HepG2 (cell line): ENCODE measurements around the gene PREP. TPM values are rescaled to one million over a fixed set of nuclear protein-coding genes. Genes with fewer than 3 reads are reported as not detected.
A peak's percentile ranks its signal among the peaks of the same experiment; 100 is the strongest.

Experiments
- BRCA1 ChIP-seq: sonication (generic); formaldehyde crosslinking; IDR thresholded peaks from 2 replicates; pipeline ENCODE4 v1.4.0; 2020; ENCODE audit warnings: missing genetic modification reagents
- ELF4 ChIP-seq: sonication (generic); formaldehyde crosslinking; IDR thresholded peaks from 2 replicates; pipeline ENCODE4 v1.5.0; 2020; ENCODE audit warnings: missing genetic modification reagents, mild to moderate bottlenecking, moderate library complexity, borderline replicate concordance
- FOXA3 ChIP-seq: IDR thresholded peaks from 2 replicates; pipeline ENCODE4 v1.6.1; 2016; ENCODE audit warnings: missing genetic modification reagents, missing compliant biosample characterization
- FOXM1 ChIP-seq: sonication (generic); formaldehyde crosslinking; IDR thresholded peaks from 2 replicates; pipeline ENCODE4 v1.5.0; 2020; ENCODE audit warnings: missing genetic modification reagents
- GFI1 ChIP-seq: sonication (generic); formaldehyde crosslinking; IDR thresholded peaks from 2 replicates; pipeline ENCODE4 v1.5.0; 2020; ENCODE audit warnings: missing genetic modification reagents, mild to moderate bottlenecking, borderline replicate concordance
- HDAC6 ChIP-seq: fragments of 200-600 bp; sonication (generic); IDR thresholded peaks from 2 replicates; pipeline ENCODE4 v1.7.0; 2017; ENCODE audit warnings: mild to moderate bottlenecking, antibody characterized with exemption, low read length, low read depth
- HOXA7 ChIP-seq: sonication (generic); formaldehyde crosslinking; IDR thresholded peaks from 2 replicates; pipeline ENCODE4 v1.8.1; 2022; ENCODE audit warnings: mild to moderate bottlenecking, missing genetic modification reagents, moderate library complexity
- NFKBIZ ChIP-seq: IDR thresholded peaks from 2 replicates; pipeline ENCODE4 v1.6.1; 2018; ENCODE audit warnings: missing genetic modification reagents, missing compliant biosample characterization
- PHB2 ChIP-seq: fragments of 450-650 bp; IDR thresholded peaks from 2 replicates; pipeline ENCODE4 v1.6.1; 2018; ENCODE audit not compliant: partially characterized antibody
- REL ChIP-seq: sonication (generic); formaldehyde crosslinking; conservative IDR thresholded peaks from 2 replicates; pipeline ENCODE4 v1.8.0; 2022; ENCODE audit warnings: mild to moderate bottlenecking, missing genetic modification reagents, moderate library complexity
- SOX13 ChIP-seq, 3 experiments: fragments of 450-650 bp in 1 of 3; sonication (generic) in 1 of 3; formaldehyde crosslinking in 1 of 3; IDR thresholded peaks in 2 of 3; conservative IDR thresholded peaks in 1 of 3; 2 replicates each; pipeline versions ENCODE4 v1.5.0 to v1.6.1; 2016 to 2020; ENCODE audit warnings: antibody characterized with exemption in 1 of 3, mild to moderate bottlenecking in 1 of 3, missing compliant biosample characterization in 1 of 3, missing genetic modification reagents in 1 of 3, moderate library complexity in 1 of 3
- TAF15 ChIP-seq: fragments of 200-400 bp; formaldehyde crosslinking; IDR thresholded peaks from one replicate; pipeline ENCODE4 v1.6.1; 2018; ENCODE audit warnings: mild to moderate bottlenecking, low read depth, low read length; ENCODE audit not compliant: poor library complexity, severe bottlenecking
- TP53 ChIP-seq: sonication (generic); formaldehyde crosslinking; conservative IDR thresholded peaks from 2 replicates; pipeline ENCODE4 v1.4.0; 2020; ENCODE audit warnings: missing genetic modification reagents
- ZBTB43 ChIP-seq: sonication (generic); formaldehyde crosslinking; conservative IDR thresholded peaks from 2 replicates; pipeline ENCODE4 v1.4.0; 2020; ENCODE audit warnings: missing genetic modification reagents
- ZNF138 ChIP-seq: sonication (generic); formaldehyde crosslinking; IDR thresholded peaks from 2 replicates; pipeline ENCODE4 v1.5.0; 2020; ENCODE audit warnings: mild to moderate bottlenecking, low read depth, missing genetic modification reagents
- ZNF292 ChIP-seq: sonication (generic); formaldehyde crosslinking; IDR thresholded peaks from 2 replicates; pipeline ENCODE4 v1.8.1; 2022; ENCODE audit warnings: mild to moderate bottlenecking, low read depth, missing genetic modification reagents, borderline replicate concordance
- ZNF331 ChIP-seq: sonication (generic); formaldehyde crosslinking; IDR thresholded peaks from 2 replicates; pipeline ENCODE4 v1.4.0; 2020; ENCODE audit warnings: missing genetic modification reagents
- ZNF468 ChIP-seq: sonication (generic); formaldehyde crosslinking; IDR thresholded peaks from 2 replicates; pipeline ENCODE4 v1.8.0; 2022; ENCODE audit warnings: mild to moderate bottlenecking, moderate library complexity, missing genetic modification reagents
- ZSCAN9 ChIP-seq: IDR thresholded peaks from 2 replicates; pipeline ENCODE4 v1.6.1; 2016; ENCODE audit warnings: borderline replicate concordance
- polyA plus RNA-seq, 8 experiments: library from polyadenylated mRNA; depleted of rRNA in 3 of 8; stranded (reverse) in 7 of 8; unstranded in 1 of 8; fragments of >200 nt; fragmentation: Illumina TruSeq in 4 of 8; extraction: Trizol in 4 of 8; gene quantifications; 2 replicates each; pipeline versions ENCODE4 v1.2.1 to v1.2.3, GENCODE V29; 2011 to 2016; ENCODE audit warnings: low read depth in 4 of 8, missing spikeins in 1 of 8, mixed read lengths in 1 of 8; ENCODE audit not compliant: insufficient read depth in 1 of 8
- total RNA-seq, 5 experiments: library from RNA; depleted of rRNA; stranded (reverse); fragments of >200 nt; fragmentation: Illumina TruSeq; extraction: Trizol; gene quantifications; 2 replicates each; pipeline ENCODE4 v1.2.3, GENCODE V29; 2016; ENCODE audit warnings: low read depth in 1 of 5
- TF ChIP-seq, protein P1 (sequence below): IDR thresholded peaks from 2 replicates; pipeline ENCODE4 v1.6.1; 2016; ENCODE audit warnings: low read depth
- TF ChIP-seq, protein P2 (sequence below): sonication (generic); formaldehyde crosslinking; IDR thresholded peaks from 2 replicates; pipeline ENCODE4 v1.9.0; 2021; ENCODE audit warnings: missing genetic modification reagents, mild to moderate bottlenecking, borderline replicate concordance
- TF ChIP-seq, protein P3 (sequence below): sonication (generic); formaldehyde crosslinking; IDR thresholded peaks from 2 replicates; pipeline ENCODE4; 2020; ENCODE audit warnings: missing genetic modification reagents, mild to moderate bottlenecking, borderline replicate concordance

PREP gene
- total and polyA plus RNA-seq, 2 of the 13 experiments (the other 11 are each of a cell fraction or from before 2014, with no cell fraction given): 12.6 to 15.9 TPM

- TF ChIP-seq, protein P1, sequence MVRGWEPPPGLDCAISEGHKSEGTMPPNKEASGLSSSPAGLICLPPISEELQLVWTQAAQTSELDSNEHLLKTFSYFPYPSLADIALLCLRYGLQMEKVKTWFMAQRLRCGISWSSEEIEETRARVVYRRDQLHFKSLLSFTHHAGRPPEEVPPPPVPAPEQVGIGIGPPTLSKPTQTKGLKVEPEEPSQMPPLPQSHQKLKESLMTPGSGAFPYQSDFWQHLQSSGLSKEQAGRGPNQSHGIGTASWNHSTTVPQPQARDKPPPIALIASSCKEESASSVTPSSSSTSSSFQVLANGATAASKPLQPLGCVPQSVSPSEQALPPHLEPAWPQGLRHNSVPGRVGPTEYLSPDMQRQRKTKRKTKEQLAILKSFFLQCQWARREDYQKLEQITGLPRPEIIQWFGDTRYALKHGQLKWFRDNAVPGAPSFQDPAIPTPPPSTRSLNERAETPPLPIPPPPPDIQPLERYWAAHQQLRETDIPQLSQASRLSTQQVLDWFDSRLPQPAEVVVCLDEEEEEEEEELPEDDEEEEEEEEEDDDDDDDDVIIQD (CRISPR knock-in tag): 0 out of 2 replicates have a peak, but pooled peaks have one; percentile 11
- no peak for TF ChIP-seq HOXA7
- TF ChIP-seq FOXM1 (CRISPR knock-in tag): no peak
- no peak for TF ChIP-seq TAF15
- peak; percentile 51 for TF ChIP-seq FOXA3 (CRISPR knock-in tag)
- TF ChIP-seq HDAC6: no peak
- TF ChIP-seq GFI1: 0 out of 2 replicates have a peak, but pooled peaks have one; percentile 25
- TF ChIP-seq ZNF468 (CRISPR knock-in tag): no peak
- TF ChIP-seq PHB2: no peak
- TF ChIP-seq BRCA1 (CRISPR knock-in tag): no peak
- TF ChIP-seq ELF4 (CRISPR knock-in tag): no peak
- TF ChIP-seq REL: no peak
- TF ChIP-seq TP53 (CRISPR knock-in tag): no peak
- TF ChIP-seq ZBTB43 (CRISPR knock-in tag): no peak
- TF ChIP-seq NFKBIZ: 0 out of 2 replicates have a peak, but pooled peaks have one; percentile 73
- TF ChIP-seq ZNF292 (CRISPR knock-in tag): no peak
- TF ChIP-seq, protein P2, sequence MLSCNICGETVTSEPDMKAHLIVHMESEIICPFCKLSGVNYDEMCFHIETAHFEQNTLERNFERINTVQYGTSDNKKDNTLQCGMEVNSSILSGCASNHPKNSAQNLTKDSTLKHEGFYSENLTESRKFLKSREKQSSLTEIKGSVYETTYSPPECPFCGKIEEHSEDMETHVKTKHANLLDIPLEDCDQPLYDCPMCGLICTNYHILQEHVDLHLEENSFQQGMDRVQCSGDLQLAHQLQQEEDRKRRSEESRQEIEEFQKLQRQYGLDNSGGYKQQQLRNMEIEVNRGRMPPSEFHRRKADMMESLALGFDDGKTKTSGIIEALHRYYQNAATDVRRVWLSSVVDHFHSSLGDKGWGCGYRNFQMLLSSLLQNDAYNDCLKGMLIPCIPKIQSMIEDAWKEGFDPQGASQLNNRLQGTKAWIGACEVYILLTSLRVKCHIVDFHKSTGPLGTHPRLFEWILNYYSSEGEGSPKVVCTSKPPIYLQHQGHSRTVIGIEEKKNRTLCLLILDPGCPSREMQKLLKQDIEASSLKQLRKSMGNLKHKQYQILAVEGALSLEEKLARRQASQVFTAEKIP (CRISPR knock-in tag): no peak
- TF ChIP-seq, protein P3, sequence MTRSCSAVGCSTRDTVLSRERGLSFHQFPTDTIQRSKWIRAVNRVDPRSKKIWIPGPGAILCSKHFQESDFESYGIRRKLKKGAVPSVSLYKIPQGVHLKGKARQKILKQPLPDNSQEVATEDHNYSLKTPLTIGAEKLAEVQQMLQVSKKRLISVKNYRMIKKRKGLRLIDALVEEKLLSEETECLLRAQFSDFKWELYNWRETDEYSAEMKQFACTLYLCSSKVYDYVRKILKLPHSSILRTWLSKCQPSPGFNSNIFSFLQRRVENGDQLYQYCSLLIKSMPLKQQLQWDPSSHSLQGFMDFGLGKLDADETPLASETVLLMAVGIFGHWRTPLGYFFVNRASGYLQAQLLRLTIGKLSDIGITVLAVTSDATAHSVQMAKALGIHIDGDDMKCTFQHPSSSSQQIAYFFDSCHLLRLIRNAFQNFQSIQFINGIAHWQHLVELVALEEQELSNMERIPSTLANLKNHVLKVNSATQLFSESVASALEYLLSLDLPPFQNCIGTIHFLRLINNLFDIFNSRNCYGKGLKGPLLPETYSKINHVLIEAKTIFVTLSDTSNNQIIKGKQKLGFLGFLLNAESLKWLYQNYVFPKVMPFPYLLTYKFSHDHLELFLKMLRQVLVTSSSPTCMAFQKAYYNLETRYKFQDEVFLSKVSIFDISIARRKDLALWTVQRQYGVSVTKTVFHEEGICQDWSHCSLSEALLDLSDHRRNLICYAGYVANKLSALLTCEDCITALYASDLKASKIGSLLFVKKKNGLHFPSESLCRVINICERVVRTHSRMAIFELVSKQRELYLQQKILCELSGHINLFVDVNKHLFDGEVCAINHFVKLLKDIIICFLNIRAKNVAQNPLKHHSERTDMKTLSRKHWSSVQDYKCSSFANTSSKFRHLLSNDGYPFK: no peak
- TF ChIP-seq SOX13 (IDR thresholded peaks at IDR 0.05): no peak
- TF ChIP-seq SOX13 (CRISPR knock-in tag; conservative IDR thresholded peaks at IDR 0.05 in 1 of 2, IDR thresholded peaks at IDR 0.05 in 1 of 2): peak in 1 of 2 experiments; percentile 73; a peak in 2 of 4 replicates
- 0 out of 2 replicates have a peak, but pooled peaks have one; percentile 18 for TF ChIP-seq ZNF331 (CRISPR knock-in tag)
- TF ChIP-seq ZNF138 (CRISPR knock-in tag): no peak
- TF ChIP-seq ZSCAN9 (CRISPR knock-in tag): no peak
These were observed 25.6 kb upstream of the PREP start (continued) for GRCh38 chr6:105428342-105428957.
